Measurements from ENCODE around the gene TRAM2.

TRAM2 gene

GRCh38 chr6:52513896-52514295, 63.0 kb downstream of the TRAM2 start:
- Histone ChIP-seq H3K4me3 (ENCODE audit: low read depth in 1 of 2, low read length in 2 of 2) (no peak overlapping the region), H3K9me3 (ENCODE audit: control insufficient read depth in 1 of 2, low read length in 2 of 2) (no peaks in the 10 kb centered on the region), H3K36me3 (ENCODE audit: control insufficient read depth in 1 of 2, insufficient read depth in 2 of 2, low read length in 2 of 2) (peaks cover 29 to 33% of the 10 kb centered on the region in 2 donors), H3K27ac (ENCODE audit: low read length) (peak overlapping the region; percentile 89), H3K27me3 (ENCODE audit: low read depth, low read length) (no peaks in the 10 kb centered on the region), H3K4me1 (ENCODE audit: control insufficient read depth in 1 of 2, insufficient read depth in 2 of 2, low read length in 2 of 2) (peaks cover 38 to 61% of the 10 kb centered on the region in 2 donors)

GRCh38 chr6:52513464-52513863, 63.4 kb downstream of the TRAM2 start:
- no peaks in the 10 kb centered on the region for H3K9me3 ChIP-seq (ENCODE audit: control insufficient read depth in 1 of 2, low read length in 2 of 2)
- peak overlapping the region; percentile 89 for H3K27ac ChIP-seq (ENCODE audit: low read length)
- H3K4me1 ChIP-seq (ENCODE audit: control insufficient read depth in 1 of 2, insufficient read depth in 2 of 2, low read length in 2 of 2) = peaks cover 36 to 59% of the 10 kb centered on the region in 2 donors
- no peak overlapping the region for H3K4me3 ChIP-seq (ENCODE audit: low read depth in 1 of 2, low read length in 2 of 2)
- peaks cover 30 to 36% of the 10 kb centered on the region in 2 donors for H3K36me3 ChIP-seq (ENCODE audit: control insufficient read depth in 1 of 2, insufficient read depth in 2 of 2, low read length in 2 of 2)
- no peaks in the 10 kb centered on the region for H3K27me3 ChIP-seq (ENCODE audit: low read depth, low read length)

- Histone ChIP-seq H3K9me3 (ENCODE audit: control insufficient read depth in 1 of 2, low read length in 2 of 2) (no peaks in the 10 kb centered on the region), H3K4me3 (ENCODE audit: low read depth in 1 of 2, low read length in 2 of 2) (no peak overlapping the region), H3K27ac (ENCODE audit: low read length) (peak overlapping the region; percentile 89), H3K27me3 (ENCODE audit: low read depth, low read length) (no peaks in the 10 kb centered on the region), H3K4me1 (ENCODE audit: control insufficient read depth in 1 of 2, insufficient read depth in 2 of 2, low read length in 2 of 2) (peaks cover 25 to 52% of the 10 kb centered on the region in 2 donors), H3K36me3 (ENCODE audit: control insufficient read depth in 1 of 2, insufficient read depth in 2 of 2, low read length in 2 of 2) (peaks cover 34 to 46% of the 10 kb centered on the region in 2 donors)
Observed at GRCh38 chr6:52512199-52512598, 64.7 kb downstream of the TRAM2 start.

GRCh38 chr6:52511572-52512151, 65.2 kb downstream of the TRAM2 start:
- H3K27me3 ChIP-seq (ENCODE audit: low read depth, low read length) = no peaks in the 10 kb centered on the region
- no peaks in the 10 kb centered on the region for H3K9me3 ChIP-seq (ENCODE audit: control insufficient read depth in 1 of 2, low read length in 2 of 2)
- H3K36me3 ChIP-seq (ENCODE audit: control insufficient read depth in 1 of 2, insufficient read depth in 2 of 2, low read length in 2 of 2) = peaks cover 40 to 51% of the 10 kb centered on the region in 2 donors
- peaks cover 22 to 46% of the 10 kb centered on the region in 2 donors for H3K4me1 ChIP-seq (ENCODE audit: control insufficient read depth in 1 of 2, insufficient read depth in 2 of 2, low read length in 2 of 2)
- no peak overlapping the region for H3K4me3 ChIP-seq (ENCODE audit: low read depth in 1 of 2, low read length in 2 of 2)
- H3K27ac ChIP-seq (ENCODE audit: low read length) = peak overlapping the region; percentile 89

GRCh38 chr6:52511163-52511562, 65.7 kb downstream of the TRAM2 start:
- H3K4me1 ChIP-seq (ENCODE audit: control insufficient read depth in 1 of 2, insufficient read depth in 2 of 2, low read length in 2 of 2) = peaks cover 22 to 45% of the 10 kb centered on the region in 2 donors
- H3K36me3 ChIP-seq (ENCODE audit: control insufficient read depth in 1 of 2, insufficient read depth in 2 of 2, low read length in 2 of 2) = peaks cover 40 to 56% of the 10 kb centered on the region in 2 donors
- no peak overlapping the region for H3K4me3 ChIP-seq (ENCODE audit: low read depth in 1 of 2, low read length in 2 of 2)
- peak overlapping the region; percentile 89 for H3K27ac ChIP-seq (ENCODE audit: low read length)
- H3K27me3 ChIP-seq (ENCODE audit: low read depth, low read length) = no peaks in the 10 kb centered on the region
- H3K9me3 ChIP-seq (ENCODE audit: control insufficient read depth in 1 of 2, low read length in 2 of 2) = no peaks in the 10 kb centered on the region

GRCh38 chr6:52510213-52510562, 66.7 kb downstream of the TRAM2 start:
- Histone ChIP-seq H3K27ac (ENCODE audit: low read length) (no peak overlapping the region), H3K4me1 (ENCODE audit: control insufficient read depth in 1 of 2, insufficient read depth in 2 of 2, low read length in 2 of 2) (peaks cover 22 to 48% of the 10 kb centered on the region in 2 donors), H3K4me3 (ENCODE audit: low read depth in 1 of 2, low read length in 2 of 2) (no peak overlapping the region), H3K9me3 (ENCODE audit: control insufficient read depth in 1 of 2, low read length in 2 of 2) (no peaks in the 10 kb centered on the region), H3K36me3 (ENCODE audit: control insufficient read depth in 1 of 2, insufficient read depth in 2 of 2, low read length in 2 of 2) (peaks cover 35 to 54% of the 10 kb centered on the region in 2 donors), H3K27me3 (ENCODE audit: low read depth, low read length) (no peaks in the 10 kb centered on the region)

- H3K4me3 ChIP-seq (ENCODE audit: low read depth in 1 of 2, low read length in 2 of 2) = no peak overlapping the region
- H3K36me3 ChIP-seq (ENCODE audit: control insufficient read depth in 1 of 2, insufficient read depth in 2 of 2, low read length in 2 of 2) = peaks cover 34 to 49% of the 10 kb centered on the region in 2 donors
- no peaks in the 10 kb centered on the region for H3K9me3 ChIP-seq (ENCODE audit: control insufficient read depth in 1 of 2, low read length in 2 of 2)
- H3K27ac ChIP-seq (ENCODE audit: low read length) = no peak overlapping the region
- peaks cover 22 to 49% of the 10 kb centered on the region in 2 donors for H3K4me1 ChIP-seq (ENCODE audit: control insufficient read depth in 1 of 2, insufficient read depth in 2 of 2, low read length in 2 of 2)
- H3K27me3 ChIP-seq (ENCODE audit: low read depth, low read length) = no peaks in the 10 kb centered on the region
Observed at GRCh38 chr6:52509281-52510212, 67.3 kb downstream of the TRAM2 start.

- no peaks in the 10 kb centered on the region for H3K9me3 ChIP-seq (ENCODE audit: control insufficient read depth in 1 of 2, low read length in 2 of 2)
- peaks cover 24 to 53% of the 10 kb centered on the region in 2 donors for H3K4me1 ChIP-seq (ENCODE audit: control insufficient read depth in 1 of 2, insufficient read depth in 2 of 2, low read length in 2 of 2)
- no peak overlapping the region for H3K27ac ChIP-seq (ENCODE audit: low read length)
- H3K36me3 ChIP-seq (ENCODE audit: control insufficient read depth in 1 of 2, insufficient read depth in 2 of 2, low read length in 2 of 2) = peaks cover 24 to 44% of the 10 kb centered on the region in 2 donors
- H3K4me3 ChIP-seq (ENCODE audit: low read depth in 1 of 2, low read length in 2 of 2) = no peak overlapping the region
- no peaks in the 10 kb centered on the region for H3K27me3 ChIP-seq (ENCODE audit: low read depth, low read length)
Observed at GRCh38 chr6:52508261-52508739, 68.6 kb downstream of the TRAM2 start.

GRCh38 chr6:52507557-52508260, 69.2 kb downstream of the TRAM2 start:
- Histone ChIP-seq H3K27ac (ENCODE audit: low read length) (no peak overlapping the region), H3K27me3 (ENCODE audit: low read depth, low read length) (no peaks in the 10 kb centered on the region), H3K4me1 (ENCODE audit: control insufficient read depth in 1 of 2, insufficient read depth in 2 of 2, low read length in 2 of 2) (peaks cover 20 to 49% of the 10 kb centered on the region in 2 donors), H3K4me3 (ENCODE audit: low read depth in 1 of 2, low read length in 2 of 2) (no peak overlapping the region), H3K36me3 (ENCODE audit: control insufficient read depth in 1 of 2, insufficient read depth in 2 of 2, low read length in 2 of 2) (peaks cover 22 to 45% of the 10 kb centered on the region in 2 donors), H3K9me3 (ENCODE audit: control insufficient read depth in 1 of 2, low read length in 2 of 2) (no peaks in the 10 kb centered on the region)

- Histone ChIP-seq H3K9me3 (ENCODE audit: control insufficient read depth in 1 of 2, low read length in 2 of 2) (no peaks in the 10 kb centered on the region), H3K36me3 (ENCODE audit: control insufficient read depth in 1 of 2, insufficient read depth in 2 of 2, low read length in 2 of 2) (peaks cover 30 to 52% of the 10 kb centered on the region in 2 donors), H3K4me3 (ENCODE audit: low read depth in 1 of 2, low read length in 2 of 2) (no peak overlapping the region), H3K27ac (ENCODE audit: low read length) (no peak overlapping the region), H3K27me3 (ENCODE audit: low read depth, low read length) (no peaks in the 10 kb centered on the region), H3K4me1 (ENCODE audit: control insufficient read depth in 1 of 2, insufficient read depth in 2 of 2, low read length in 2 of 2) (peaks cover 10 to 37% of the 10 kb centered on the region in 2 donors)
Observed at GRCh38 chr6:52506476-52506875, 70.4 kb downstream of the TRAM2 start.
